Adrenal gland (tissue), 5 donors: ENCODE data around the gene PTGES2.

Experiments
- CTCF ChIP-seq, 6 experiments: fragments of 450-650 bp in 4 of 6; fragments of 200-600 bp in 2 of 6; sonication (generic) in 1 of 6; IDR thresholded peaks; 1 replicate in 5 of 6; 2 replicates in 1 of 6; pipeline versions ENCODE4 v1.5.1 to v1.8.0; 2016 to 2021; ENCODE audit warnings: antibody characterized with exemption in 6 of 6, mild to moderate bottlenecking in 2 of 6, moderate library complexity in 1 of 6
- POLR2A ChIP-seq, 2 donors: fragments of 450-650 bp; IDR thresholded peaks; one replicate each; pipeline ENCODE4 v1.6.1; 2017; ENCODE audit warnings: antibody characterized with exemption in 2 of 2, mild to moderate bottlenecking in 2 of 2, moderate library complexity in 1 of 2
- donor health status: DM: no; HTN: no; CAD: no.

DNA sequence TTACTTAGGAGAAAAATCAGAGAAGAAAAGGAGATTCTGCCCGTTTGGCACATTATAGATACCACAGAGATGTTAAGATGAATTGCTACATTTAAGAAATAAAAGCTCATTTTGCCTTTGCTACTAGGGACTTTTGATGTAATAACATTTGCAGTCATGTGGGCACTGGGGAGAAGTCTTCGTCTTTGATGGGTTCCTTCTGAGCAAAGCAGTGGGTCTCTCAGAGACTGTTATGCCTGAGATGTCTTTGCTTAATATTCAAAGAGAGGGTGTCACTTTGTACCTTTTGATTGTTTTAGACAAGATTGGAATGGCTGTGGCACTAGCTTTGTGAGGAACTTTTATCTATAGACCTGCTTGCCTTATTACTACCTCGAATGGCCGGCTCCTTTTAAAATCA lies 34.5 kb downstream of the PTGES2 start:
- TF ChIP-seq CTCF (IDR thresholded peaks at IDR 0.05) (no peak), POLR2A (IDR thresholded peaks at IDR 0.05) (no peak)
